Heart left ventricle (tissue), 13 donors: Measurements from ENCODE around the gene UBE2E2.

ENCODE experiments used
- CTCF ChIP-seq, 12 donors: fragments of 200-600 bp; sonication (generic) in 4 of 12; IDR thresholded peaks; one replicate each; pipeline versions ENCODE4 v1.5.0 to v1.8.0; 2018 to 2022; ENCODE audit warnings: antibody characterized with exemption in 12 of 12, mild to moderate bottlenecking in 5 of 12
- POLR2A ChIP-seq, 2 donors: fragments of 450-650 bp; IDR thresholded peaks; one replicate each; pipeline ENCODE4 v1.6.1; 2017; ENCODE audit warnings: antibody characterized with exemption in 2 of 2, mild to moderate bottlenecking in 2 of 2, moderate library complexity in 2 of 2
- donor health status: ischemic (EF 13 %, LVEDD 7.1; RV severe dilation, severe dysfunction).
- donor health status: DM: no; HTN: yes; CAD: no.
- donor health status: DM: no; HTN: no; CAD: no.
- donor health status: ischemic (EF 25% LVEDD 6.9; RV normal size, moderate dysfunction).
- donor health status: ischemic (EF 25% LVEDD 5.7; RV mildly dilated, moderate dysfunction).
- donor health status: ischemic (EF 35%, LVEDD 5.7; RV mildly dilated, moderate dysfunction).
- donor health status: nonischemic (EF 11% LVEDD 7.7; RV severe dilation, severe dysfunction).
- donor health status: DM: yes; HTN: yes; CAD: no.
- donor health status: PGD.
- donor health status: ischemic (EF 29% LVEDD 5.4; RV normal size, mild dysfunction).
- donor health status: nonischemic (EF 23%, LVEDD 6.1; RV moderate dilation, normal function).

GRCh38 chr3:23519314-23520208, 316.4 kb downstream of the UBE2E2 start:
- TF ChIP-seq CTCF (IDR thresholded peaks at IDR 0.05) = no peak
- no peak for TF ChIP-seq POLR2A (IDR thresholded peaks at IDR 0.05)
